Right lung (tissue), 10 donors: ENCODE data around the gene ZNF747. TPM values are rescaled to one million over a fixed set of nuclear protein-coding genes. Genes with fewer than 3 reads are reported as not detected.

ENCODE experiments used
- DNase-seq, 2 donors: peaks; one replicate each; pipeline ENCODE4 v3.0.0-alpha.2; 2013
- long read RNA-seq, 8 donors: transcript quantifications; one replicate each; lab custom pipeline, GENCODE V29; 2026
- polyA plus RNA-seq, 5 donors: library from polyadenylated mRNA; unstranded; fragments of 120-200 nt; gene quantifications; one replicate each; pipeline versions ENCODE4 v1.2.1 to v1.2.3, GENCODE V29; 2013; ENCODE audit warnings: inconsistent platforms in 1 of 5, low replicate concordance in 1 of 5; ENCODE audit not compliant: insufficient read length in 5 of 5, insufficient read depth in 1 of 5

The ZNF747 gene
- 10 to 100 TPM in 1 of 5 donors, 1 to 10 TPM in 4; 7.3 to 10.1 (median 8.8) TPM for polyA plus RNA-seq
- long read RNA-seq, donor 1, transcript ZNF747-203 (3 exons, 1,511 nt) = major isoform, 5 of 7 reads
- long read RNA-seq, donor 1, partial matches to known transcripts = 0 of 7 reads
- long read RNA-seq, donor 1, other reads (novel, unspliced or antisense) = 0 of 7 reads
- long read RNA-seq, donor 2, partial matches to known transcripts = 0 of 1 reads
- long read RNA-seq, donor 2, other reads (novel, unspliced or antisense) = 0 of 1 reads
- long read RNA-seq, donor 3, partial matches to known transcripts = 0 of 4 reads
- long read RNA-seq, donor 3, other reads (novel, unspliced or antisense) = 0 of 4 reads
- long read RNA-seq, donor 4, partial matches to known transcripts = 0 of 1 reads
- long read RNA-seq, donor 4, other reads (novel, unspliced or antisense) = 0 of 1 reads
- long read RNA-seq, donor 5, partial matches to known transcripts = 0 of 3 reads
- long read RNA-seq, donor 5, other reads (novel, unspliced or antisense) = 0 of 3 reads
- long read RNA-seq, donor 6, partial matches to known transcripts = 0 of 6 reads
- long read RNA-seq, donor 6, other reads (novel, unspliced or antisense) = 0 of 6 reads
- long read RNA-seq, donor 7, partial matches to known transcripts = 0 of 2 reads
- long read RNA-seq, donor 7, other reads (novel, unspliced or antisense) = 0 of 2 reads
- long read RNA-seq, donor 8 = 0 reads

DNA sequence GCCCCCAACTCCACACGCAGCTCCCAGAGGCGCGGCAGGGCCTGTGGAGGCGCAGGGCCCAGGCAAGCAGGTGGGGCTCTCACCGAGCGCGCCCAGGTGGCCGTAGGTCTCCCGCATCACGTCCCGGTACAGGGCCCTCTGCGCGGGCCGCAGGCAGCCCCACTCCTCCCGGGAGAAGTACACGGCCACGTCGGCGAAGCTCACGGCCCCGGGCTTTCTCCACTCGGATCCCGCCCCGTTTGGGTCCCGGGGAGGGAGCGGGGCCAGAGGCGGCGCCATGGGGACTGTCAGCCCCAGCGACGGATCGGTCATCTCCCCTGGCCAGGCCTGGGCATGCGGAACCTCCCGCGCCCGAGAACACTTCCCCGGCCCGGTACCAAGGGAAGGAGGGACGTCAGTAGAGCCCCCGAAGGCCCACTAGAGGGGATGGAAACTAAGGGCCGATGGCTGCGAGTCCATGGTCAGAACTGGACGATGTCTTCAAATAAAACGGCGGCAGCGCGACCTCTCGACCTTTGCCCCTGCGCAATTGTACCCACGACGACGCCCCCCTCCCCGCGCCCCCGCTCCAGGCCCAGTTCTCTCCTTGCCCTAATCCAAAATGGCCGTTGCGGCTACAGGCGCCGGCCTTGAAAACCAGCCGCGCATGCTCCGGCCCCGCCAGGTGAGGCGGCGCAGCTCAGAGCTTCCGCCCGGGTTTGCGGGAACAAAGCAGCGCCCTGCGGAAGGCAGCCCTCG lies at the start of gene ZNF747:
TSS of gene ZNF747 (minus strand) at position 491 of the 738 bp plus-strand sequence. CDS start at position 312, 179 bp downstream.
- peak; percentile 91 for DNase-seq

DNA sequence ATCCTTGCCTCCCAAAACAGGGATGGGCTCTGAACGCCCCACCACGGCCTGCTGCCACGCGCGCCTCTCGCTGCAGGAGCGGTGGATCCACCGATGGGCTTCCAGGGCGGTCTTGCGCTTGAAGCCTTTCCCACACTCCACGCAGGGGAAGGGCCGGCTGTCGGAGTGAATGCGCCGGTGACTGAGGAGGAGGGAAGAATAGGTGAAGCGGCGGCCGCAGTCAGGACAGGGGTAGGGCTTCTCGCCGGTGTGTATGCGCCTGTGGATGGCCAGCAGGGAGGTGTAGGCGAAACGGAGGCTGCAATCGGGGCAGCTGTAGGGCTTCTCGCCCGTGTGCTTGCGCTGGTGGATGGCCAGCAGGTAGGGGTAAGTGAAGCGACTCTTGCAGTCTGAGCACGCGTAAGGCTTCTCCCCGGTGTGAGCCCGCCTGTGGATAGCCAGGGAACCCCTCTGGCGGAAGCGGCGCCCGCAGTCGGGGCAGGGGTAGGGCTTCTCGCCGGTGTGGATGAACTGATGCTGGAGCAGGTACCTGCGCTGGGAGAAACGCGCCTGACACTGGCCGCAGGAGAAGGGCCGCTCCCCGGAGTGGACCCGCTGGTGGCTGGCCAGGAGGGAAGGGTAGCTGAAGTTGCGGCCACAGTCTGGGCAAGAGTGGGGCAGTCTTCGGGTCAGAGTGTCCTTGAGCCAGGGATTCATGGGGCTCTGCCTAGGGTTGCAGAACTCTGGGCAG lies 48.1 kb upstream of the ZNF747 start:
- no peak for DNase-seq

DNA sequence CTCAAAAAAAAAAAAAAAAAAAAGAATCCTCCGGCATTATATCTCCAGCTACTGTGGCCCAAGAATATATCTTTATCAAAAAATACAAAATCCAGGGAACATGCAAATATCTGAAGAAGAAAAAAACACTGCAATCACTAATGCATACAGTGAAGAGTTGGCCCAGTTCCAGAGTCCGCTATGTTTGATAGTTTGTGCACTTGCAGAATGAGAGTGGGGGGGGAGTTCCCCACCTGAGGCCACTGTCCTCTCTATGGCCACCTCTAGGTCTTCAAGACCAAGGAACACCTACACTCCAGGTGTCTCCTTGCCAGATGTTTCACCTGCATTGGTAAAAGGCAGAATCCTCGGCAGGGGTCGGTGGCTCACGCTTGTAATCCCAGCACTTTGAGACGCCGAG lies 46.8 kb upstream of the ZNF747 start:
- DNase-seq = no peak

DNA sequence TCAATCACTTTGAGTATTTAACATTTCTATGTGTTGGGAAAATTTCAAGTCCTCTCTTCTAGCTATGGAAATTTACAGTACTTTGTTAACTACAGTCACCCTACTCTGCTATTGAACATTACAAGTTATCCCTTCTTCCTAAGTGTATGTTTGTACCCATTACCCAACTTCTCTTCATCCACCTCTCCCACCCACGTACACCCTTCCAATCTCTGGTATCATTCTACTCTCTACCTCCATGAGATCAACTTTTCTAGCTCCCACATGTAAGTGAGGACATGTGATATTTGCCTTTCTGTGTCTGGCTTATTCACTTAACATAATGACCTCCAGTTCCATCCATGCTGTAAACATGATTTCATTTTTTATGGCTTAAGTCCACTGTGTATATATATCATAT lies 40.0 kb upstream of the ZNF747 start:
- DNase-seq = no peak

DNA sequence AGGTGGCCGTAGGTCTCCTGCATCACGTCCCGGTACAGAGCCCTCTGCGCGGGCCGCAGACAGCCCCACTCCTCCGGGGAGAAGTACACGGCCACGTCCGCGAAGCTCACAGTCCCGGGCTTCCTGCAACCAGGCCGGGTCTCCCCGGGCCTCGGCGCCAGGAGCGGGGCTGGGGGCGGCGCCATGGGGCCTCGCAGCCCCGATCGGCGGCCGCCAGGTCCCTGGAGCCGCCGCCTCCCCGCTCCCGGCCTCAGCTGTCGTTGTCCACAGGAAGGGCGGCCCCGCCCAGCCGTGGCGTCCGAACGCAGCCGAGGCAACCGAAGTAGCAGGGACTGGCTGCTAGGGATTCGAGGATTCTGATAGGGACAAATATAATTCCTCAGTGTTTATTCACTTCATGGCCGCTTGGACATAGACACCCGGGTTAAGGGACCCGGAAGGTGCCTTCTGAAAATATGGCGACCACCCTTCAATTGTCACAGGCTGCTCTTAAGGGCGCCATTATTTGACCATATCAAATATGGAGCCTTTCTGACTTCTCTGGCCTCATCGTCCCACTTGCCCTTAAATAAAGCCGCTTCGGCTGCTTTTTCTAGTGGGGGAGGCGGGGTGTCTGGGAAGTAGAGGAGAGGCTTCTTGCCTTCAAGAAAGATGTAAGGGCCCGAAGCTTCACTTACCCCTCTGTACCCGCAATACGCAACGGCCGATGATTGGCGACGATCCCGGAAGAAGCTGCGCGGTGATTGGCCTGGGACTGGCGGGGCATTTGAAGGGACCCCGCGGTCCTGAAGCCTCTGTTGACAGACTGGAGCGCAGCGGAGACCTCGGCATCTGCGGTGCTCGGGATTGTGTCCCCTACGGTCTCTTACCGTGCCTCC lies 37.0 kb upstream of the ZNF747 start, which contains the start of gene ZNF688:
TSS of gene ZNF688 (minus strand) at position 270 of the 878 bp plus-strand sequence. CDS start at position 185, 85 bp downstream.
- peak; percentile 96 to 98 for DNase-seq

DNA sequence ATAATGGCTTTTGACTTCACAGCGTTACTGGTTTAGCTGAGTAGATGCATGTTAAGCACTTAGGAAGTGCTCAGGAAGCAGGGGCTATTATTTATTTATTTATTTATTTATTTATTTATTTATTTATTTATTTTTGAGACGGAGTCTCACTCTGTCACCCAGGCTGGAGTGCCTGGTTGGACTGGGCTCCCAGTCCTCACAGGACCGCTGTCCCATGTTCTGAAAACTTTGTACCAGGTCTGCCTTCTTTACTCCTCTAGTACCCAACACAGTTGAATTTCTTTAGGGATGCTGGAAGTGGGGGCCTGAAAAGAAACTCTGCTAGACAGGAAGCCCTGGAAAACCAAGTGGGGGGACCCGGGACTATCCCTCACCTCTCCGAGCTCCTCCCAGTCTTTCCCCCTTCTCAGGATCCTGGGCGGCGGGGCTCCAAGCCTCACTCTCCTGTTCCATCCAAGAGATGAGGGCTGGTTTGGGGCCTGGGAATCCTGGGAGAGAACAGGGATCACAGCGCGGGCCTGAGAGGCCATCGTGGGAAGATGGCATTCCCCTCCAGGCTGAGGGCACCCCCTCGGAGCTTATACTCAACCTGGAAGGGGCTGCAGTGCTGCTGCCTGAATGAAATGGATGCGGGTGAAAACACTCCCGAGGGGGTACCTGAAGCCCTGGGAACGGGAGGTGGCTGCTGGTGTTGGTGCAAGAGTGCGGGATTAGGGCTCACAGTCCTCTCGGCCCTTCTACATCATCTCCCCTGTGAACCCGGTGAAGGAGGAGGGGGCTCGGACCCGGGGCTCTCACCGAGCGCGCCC lies 36.2 kb upstream of the ZNF747 start:
- DNase-seq = peak; percentile 38 to 51

DNA sequence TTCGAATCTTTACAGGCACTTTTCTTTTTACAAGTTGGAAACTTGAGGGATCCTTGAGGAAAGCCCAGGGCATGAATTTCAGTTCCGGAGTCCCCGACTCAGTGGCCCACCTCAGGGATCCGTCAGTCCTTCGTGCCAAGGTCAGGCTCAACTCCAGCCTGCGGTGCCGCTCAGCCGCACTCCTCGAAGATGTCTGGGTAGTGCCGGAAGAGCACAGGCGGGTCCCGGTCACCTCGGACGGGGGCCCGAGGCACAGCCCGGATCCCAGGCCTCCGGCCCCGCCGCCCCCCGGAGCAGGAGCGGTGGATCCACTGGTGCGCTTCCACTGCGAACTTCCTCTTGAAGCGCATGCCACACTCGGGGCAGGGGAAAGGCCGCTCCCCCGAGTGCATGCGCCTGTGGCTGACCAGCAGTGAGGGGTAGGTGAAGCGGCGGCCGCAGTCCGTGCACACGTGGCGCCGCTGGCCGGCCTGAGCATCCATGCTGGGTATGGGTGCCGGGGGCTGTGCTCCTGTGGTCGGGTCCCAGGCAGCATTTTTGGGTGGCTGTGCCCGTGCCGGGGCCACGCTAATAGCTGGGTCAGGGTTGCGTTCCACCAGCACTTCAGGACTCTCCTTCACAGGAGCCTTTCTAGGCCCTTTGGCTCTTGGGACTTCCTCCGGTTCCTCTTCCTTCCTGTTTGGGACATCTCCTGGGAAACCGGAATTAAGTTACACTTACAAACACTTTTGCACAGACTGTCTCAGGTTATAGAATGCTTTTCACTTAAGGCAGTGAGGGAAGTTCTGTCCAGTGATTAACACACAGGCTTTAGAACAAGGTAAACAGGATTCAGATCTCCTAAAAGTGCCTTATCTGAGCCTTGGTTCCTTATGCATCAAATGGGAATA lies 35.3 kb upstream of the ZNF747 start:
- DNase-seq = no peak

DNA sequence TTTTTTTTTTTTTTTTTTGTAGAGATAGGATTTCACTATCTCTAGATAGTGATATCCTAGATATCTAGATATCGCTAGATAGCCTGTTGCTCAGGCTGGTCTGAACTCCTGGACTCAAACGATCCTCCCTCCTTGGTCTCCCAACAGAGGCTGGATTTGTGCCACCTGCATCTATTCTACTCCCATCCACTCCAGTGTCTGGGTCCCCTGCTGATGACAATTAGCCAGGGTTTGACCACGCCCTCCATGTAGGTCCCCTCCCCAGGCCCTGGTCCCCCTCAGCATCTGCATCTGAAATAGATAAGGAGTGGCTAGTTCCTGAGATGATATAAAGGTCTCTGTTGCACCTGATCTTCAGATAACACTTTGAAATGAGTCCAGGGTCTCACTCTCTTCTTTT lies 34.6 kb upstream of the ZNF747 start:
- no peak for DNase-seq

DNA sequence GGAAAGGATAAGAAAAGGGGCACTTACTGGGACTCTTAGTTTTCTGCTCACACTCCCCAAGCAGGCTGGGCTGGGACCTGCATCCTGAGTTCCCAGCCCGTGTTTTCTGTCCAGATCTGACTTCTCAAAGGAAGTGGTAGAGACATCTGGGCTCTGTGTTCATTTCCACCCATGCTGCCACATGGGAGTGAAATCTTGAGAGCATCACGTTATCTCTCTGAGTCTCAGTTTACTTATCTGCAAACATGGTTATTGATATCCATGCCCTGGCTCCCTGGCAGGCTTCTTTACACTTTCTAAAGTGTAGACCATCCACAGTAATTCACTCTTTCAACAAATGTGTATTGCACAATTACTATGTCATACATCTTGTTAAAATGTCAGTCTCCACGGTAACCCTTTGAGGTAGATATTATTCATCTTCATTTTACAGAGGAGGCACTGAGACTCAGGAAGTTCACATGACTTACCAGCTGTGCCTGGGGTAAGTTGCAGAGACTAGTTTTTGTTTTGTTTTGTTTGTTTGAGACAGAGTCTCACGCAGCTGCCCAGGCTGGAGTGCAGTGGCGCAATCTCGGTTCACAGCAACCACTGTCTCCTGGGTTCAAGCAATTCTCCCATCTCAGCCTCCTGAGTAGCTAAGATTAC lies 33.5 kb upstream of the ZNF747 start:
- DNase-seq = no peak

DNA sequence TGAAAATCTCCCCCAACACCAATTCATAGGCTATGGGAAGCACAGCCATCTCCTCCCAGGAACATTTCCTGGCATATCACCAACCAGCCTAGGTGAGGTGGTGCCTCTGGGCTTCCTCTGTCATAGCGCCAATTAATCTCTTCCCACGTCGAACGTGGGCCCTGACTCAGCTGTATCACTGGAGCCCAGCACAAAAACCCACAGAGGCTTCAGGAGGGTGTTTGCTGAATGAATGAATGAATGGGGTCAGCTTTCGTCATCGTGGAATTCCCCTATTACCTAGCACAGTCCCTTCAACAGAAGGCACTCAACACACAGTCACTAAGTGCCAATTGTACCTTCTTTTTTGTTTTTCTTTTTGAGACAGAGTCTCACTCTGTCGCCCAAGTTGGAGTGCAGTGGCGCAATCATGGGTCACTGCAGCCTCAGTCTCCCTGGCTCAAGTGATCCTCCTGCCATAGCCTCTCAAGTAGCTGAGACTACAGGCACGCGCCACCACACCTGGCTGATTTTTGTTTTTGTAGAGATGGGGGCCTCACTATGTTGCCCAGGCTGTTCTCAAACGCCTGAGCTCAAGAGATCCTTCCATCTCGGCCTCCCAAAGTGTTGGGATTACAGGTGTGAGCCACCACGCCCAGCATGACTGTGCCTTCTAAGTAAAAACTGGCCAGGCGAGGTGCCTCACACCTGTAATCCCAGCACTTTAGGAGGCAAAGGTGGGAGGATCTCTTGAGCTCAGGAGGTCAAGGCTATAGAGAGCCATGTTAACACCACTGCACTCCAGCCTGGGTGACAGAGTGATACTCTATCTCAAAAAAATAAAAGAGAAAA lies 32.7 kb upstream of the ZNF747 start:
- DNase-seq = no peak

DNA sequence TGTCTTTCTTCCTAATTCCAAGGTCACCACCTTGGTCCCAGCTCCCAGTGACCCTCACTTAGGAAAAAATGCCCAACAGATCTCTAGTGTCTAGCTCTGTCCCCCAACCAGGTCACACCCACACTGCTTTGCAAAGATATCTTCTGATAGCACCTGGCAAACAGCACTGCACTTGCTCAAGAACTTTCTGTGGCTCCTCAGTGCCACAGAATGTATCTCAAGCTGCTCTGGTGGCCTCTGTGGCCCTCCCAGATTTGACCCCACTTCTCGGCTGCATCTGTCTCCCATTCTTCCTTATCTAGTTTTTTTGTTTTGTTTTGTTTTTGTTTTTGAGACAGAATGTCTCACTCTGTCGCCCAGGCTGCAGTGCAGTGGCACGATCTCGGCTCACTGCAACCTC lies 31.9 kb upstream of the ZNF747 start:
- no peak for DNase-seq

DNA sequence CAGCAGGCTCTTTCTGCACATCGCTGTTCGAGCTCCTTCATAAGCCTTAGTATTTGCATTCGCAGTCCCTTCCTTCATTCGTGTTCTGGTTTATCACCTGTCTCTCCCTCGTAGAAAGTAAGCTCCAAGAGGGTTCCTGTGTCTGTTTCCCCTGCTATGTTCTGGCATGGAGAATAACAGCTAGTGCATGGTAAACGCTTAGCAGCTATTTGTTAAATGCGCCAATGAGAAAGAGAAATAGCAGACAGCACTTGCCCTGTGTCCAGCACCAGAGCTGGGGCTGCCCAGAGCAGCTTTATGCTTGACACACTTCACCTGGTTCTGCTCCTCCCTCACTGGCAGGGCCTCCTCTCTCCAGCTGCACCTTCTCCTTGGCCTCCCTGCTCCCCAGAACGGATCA lies 31.3 kb upstream of the ZNF747 start:
- no peak for DNase-seq

DNA sequence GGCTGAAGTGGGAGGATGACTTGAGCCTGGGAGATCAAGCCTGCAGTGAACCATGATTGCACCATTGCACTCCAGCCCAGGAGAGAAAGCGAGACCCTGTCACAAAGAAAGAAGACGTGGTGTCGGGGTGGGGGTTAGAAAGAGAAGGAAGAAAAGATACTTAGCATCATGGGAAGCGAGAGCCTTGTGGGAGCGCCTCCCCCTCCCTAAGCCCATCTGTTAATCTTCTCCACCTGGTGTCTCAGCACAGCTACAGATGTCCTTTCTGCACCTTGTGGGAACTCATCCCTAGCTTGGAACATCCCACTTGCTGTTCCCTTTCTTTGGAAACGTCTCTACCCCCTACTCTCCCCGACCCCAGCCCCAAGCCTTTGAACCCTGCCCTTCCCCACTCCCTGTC lies 30.9 kb upstream of the ZNF747 start:
- no peak for DNase-seq

DNA sequence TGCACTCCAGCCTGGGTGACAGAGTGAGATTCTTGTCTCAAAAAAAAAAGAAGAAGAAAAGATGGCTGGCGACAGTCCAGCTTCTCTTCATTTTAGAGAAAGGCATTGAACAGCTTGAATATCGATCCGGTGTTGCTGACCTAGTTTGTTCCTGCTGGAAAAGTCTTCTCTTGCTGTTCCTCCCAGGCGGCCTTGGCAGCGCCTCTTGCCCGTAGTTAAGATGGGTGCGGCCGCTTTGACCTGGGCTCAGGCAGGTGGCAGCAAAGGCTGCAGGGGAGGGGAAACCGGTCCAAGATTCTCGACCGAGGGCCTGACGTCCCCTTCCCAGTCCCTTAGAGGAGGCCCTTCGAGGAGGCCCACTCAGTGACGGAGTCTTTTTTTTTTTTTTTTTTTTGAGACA lies 27.4 kb upstream of the ZNF747 start:
- DNase-seq = no peak

DNA sequence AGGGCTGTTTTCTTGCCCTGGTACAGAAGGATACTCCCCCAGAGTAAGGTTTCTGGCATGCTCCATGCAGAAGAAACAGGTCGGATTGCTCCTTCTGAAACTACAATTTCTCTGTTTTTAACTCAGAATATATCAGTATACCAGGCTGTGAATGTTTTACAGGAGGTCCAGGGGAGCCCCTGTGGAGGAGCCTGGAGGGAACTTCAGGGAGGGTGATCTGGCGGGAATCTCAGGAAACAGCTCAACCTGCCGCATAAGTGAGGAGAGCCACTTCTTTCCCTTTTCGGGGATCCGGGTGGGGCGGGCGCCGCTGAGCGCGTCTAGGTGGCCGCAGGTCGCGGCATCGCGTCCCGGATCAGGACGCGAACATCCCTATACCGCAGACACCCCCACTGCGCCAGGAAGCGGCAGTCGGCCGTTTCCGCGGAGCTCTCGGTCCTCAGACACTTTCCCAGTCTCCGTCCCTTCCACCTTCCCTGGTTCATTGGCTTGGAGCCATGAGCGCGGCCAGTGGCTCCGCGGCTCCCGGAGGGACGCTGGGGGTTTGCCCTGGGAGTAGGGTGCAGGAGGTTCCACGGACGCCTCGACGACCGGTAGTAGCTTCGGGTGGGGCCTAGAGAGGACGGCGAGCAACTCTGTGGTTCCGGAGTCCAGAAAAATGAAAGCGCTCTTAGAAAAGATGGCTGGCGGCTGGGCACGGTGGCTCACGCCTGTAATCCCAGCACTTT lies 26.6 kb upstream of the ZNF747 start:
- no peak for DNase-seq

DNA sequence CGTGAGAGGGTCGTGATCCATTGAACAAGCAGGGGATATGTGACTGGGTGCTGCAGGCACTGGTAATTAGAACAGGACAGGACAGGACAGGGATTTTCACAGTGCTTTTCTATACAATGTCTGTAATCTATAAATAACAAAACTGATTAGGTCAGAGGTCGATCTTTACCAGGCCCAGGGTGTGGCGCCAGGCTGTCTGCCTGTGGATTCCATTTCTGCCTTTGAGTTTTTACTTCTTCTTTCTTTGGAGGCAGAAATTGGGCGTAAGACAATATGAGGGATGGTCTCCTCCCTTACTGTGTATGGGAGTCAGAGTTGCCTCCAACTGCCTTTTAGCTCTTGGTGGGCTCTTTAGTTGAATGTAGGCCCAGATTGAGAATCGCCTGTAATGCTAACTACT lies 25.0 kb upstream of the ZNF747 start:
- no peak for DNase-seq
